PC-3 (cell line): ENCODE measurements around the gene ACOT11. TPM values are rescaled to one million over a fixed set of nuclear protein-coding genes. Genes with fewer than 3 reads are reported as not detected.

Experiments
- ATAC-seq: fragments of 200-7000 bp; cut with Tn5 transposase; 2 replicates; pipeline ENCODE4 v1.9.1; 2020; ENCODE audit warnings: mild to moderate bottlenecking, moderate library complexity
- BruUV-seq: library from RNA; stranded (reverse); fragments of 400-500 nt; replicated peaks from 2 replicates; lab custom pipeline; 2021; lab: Mats Ljungman, UMichigan
- CTCF ChIA-PET: fragments of 300-600 bp; sonication (Branson Sonifier 250); formaldehyde crosslinking; loops from one replicate; lab custom pipeline; 2022; ENCODE audit warnings: antibody characterized with exemption; lab: Charles Lee
- POLR2A ChIA-PET: fragments of 300-600 bp; sonication (Branson Sonifier 250); formaldehyde crosslinking; loops from one replicate; lab custom pipeline; 2022; ENCODE audit warnings: antibody characterized with exemption; ENCODE audit not compliant: unreplicated experiment; lab: Charles Lee
- DNase-seq: peaks from one replicate; pipeline ENCODE4 v3.0.0-alpha.2; 2015
- H2AFZ ChIP-seq: fragments of 300-600 bp; sonication (generic); 2 replicates; pipeline ENCODE4 v1.6.0; 2016; ENCODE audit warnings: antibody characterized with exemption, low read length
- H3F3A ChIP-seq: fragments of 300-600 bp; sonication (generic); one replicate; pipeline ENCODE4 v1.6.0; 2017; ENCODE audit warnings: antibody characterized with exemption, low read length, control low read depth, mild to moderate bottlenecking; ENCODE audit not compliant: unreplicated experiment
- H3K27ac ChIP-seq: fragments of 300-600 bp; sonication (generic); 2 replicates; pipeline ENCODE4 v1.5.1; 2016; ENCODE audit warnings: mild to moderate bottlenecking, low read length
- H3K27me3 ChIP-seq: fragments of 300-600 bp; sonication (generic); 2 replicates; pipeline ENCODE4 v1.6.1; 2016; ENCODE audit warnings: low read length, mixed read lengths
- H3K36me3 ChIP-seq: fragments of 300-600 bp; sonication (generic); 2 replicates; pipeline ENCODE4 v1.6.1; 2016; ENCODE audit warnings: low read depth, mixed run types, low read length, mixed read lengths
- H3K4me1 ChIP-seq: fragments of 300-600 bp; sonication (generic); 2 replicates; pipeline ENCODE4 v1.5.1; 2016; ENCODE audit warnings: low read length; ENCODE audit not compliant: insufficient read depth
- H3K4me2 ChIP-seq: fragments of 300-600 bp; sonication (generic); 2 replicates; pipeline ENCODE4 v1.6.0; 2016; ENCODE audit warnings: low read length
- H3K4me3 ChIP-seq: fragments of 300-600 bp; sonication (generic); 2 replicates; pipeline ENCODE4 v1.5.1; 2016; ENCODE audit warnings: mild to moderate bottlenecking, low read length, mixed read lengths
- H3K79me2 ChIP-seq: fragments of 300-600 bp; sonication (generic); 2 replicates; pipeline ENCODE4 v1.6.1; 2017; ENCODE audit warnings: low read length, mixed read lengths
- H3K9ac ChIP-seq: fragments of 300-600 bp; sonication (generic); 2 replicates; pipeline ENCODE4 v1.6.0; 2016; ENCODE audit warnings: mild to moderate bottlenecking, low read length
- H3K9me2 ChIP-seq: fragments of 300-600 bp; sonication (generic); replicated peaks from 2 replicates; pipeline ENCODE4 v1.6.1; 2016; ENCODE audit warnings: mixed run types, low read length, mixed read lengths
- H3K9me3 ChIP-seq: fragments of 300-600 bp; sonication (generic); 2 replicates; pipeline ENCODE4 v1.6.1; 2016; ENCODE audit warnings: low read length, mixed read lengths
- H4K20me1 ChIP-seq: fragments of 300-600 bp; sonication (generic); 2 replicates; pipeline ENCODE4 v1.6.1; 2016; ENCODE audit warnings: low read length, mixed read lengths
- CTCF ChIP-seq: fragments of 300-600 bp; sonication (generic); conservative IDR thresholded peaks from 2 replicates; pipeline ENCODE4 v1.5.1; 2017; ENCODE audit warnings: antibody characterized with exemption, low read depth, mild to moderate bottlenecking, low read length
- EZH2 ChIP-seq: fragments of 300-600 bp; sonication (generic); IDR thresholded peaks from one replicate; pipeline ENCODE4 v1.6.1; 2017; ENCODE audit warnings: antibody characterized with exemption, mild to moderate bottlenecking, low read length; ENCODE audit not compliant: unreplicated experiment
- EZH2phosphoT487 ChIP-seq: fragments of 300-600 bp; sonication (generic); IDR thresholded peaks from 2 replicates; pipeline ENCODE4 v1.6.1; 2018; ENCODE audit warnings: mild to moderate bottlenecking, antibody characterized with exemption, low read length, borderline replicate concordance
- intact Hi-C: fragments of 100-400 bp; cut with micrococcal nuclease; formaldehyde crosslinking; loops from 2 replicates; pipeline ENCODE4 v1.9.0; 2023
- total RNA-seq: library from RNA; depleted of rRNA; stranded (reverse); fragments of >200 nt; gene quantifications from 2 replicates; pipeline ENCODE4 v1.2.3, GENCODE V29; 2014

ACOT11 gene
- total RNA-seq, 1 experiment from 2014 or later: 5.0 TPM

- TF ChIP-seq CTCF (no peak), EZH2phosphoT487 (no peak), EZH2 (no peak)
- no peaks in the 10 kb centered on the region for H3K36me3 ChIP-seq
- H3K27ac ChIP-seq: no peak overlapping the region
- no peak overlapping the region for H3K4me2 ChIP-seq
- no peaks in the 10 kb centered on the region for H3F3A ChIP-seq
- no peak for ATAC-seq
- ChIA-PET POLR2A (interaction anchor here (0.6 kb wide), 1 partner anchor 23 kb away, joined by 5 read pairs; no protein-coding TSS in a partner anchor), CTCF (no interaction called here)
- H3K4me3 ChIP-seq: no peak overlapping the region
- intact Hi-C loops: no loop called here
- no peaks in the 10 kb centered on the region for H3K9me3 ChIP-seq
- H3K79me2 ChIP-seq: no peaks in the 10 kb centered on the region
- H3K9ac ChIP-seq: no peak overlapping the region
- DNase-seq: no peak
- no TSS peak for BruUV-seq
- H4K20me1 ChIP-seq: no peaks in the 10 kb centered on the region
- H3K27me3 ChIP-seq: peaks cover 23% of the 10 kb centered on the region; the same call in 1 of the 2 replicates
- no peaks in the 10 kb centered on the region for H3K9me2 ChIP-seq
- no peaks in the 10 kb centered on the region for H3K4me1 ChIP-seq
- no peak overlapping the region for H2AFZ ChIP-seq
These were observed 104.1 kb downstream of the ACOT11 start for GRCh38 chr1:54652168-54652567.

- Histone ChIP-seq H3K79me2 (no peaks in the 10 kb centered on the region), H3K4me2 (no peak overlapping the region), H4K20me1 (no peaks in the 10 kb centered on the region), H3K4me3 (no peak overlapping the region), H3K9me2 (no peaks in the 10 kb centered on the region), H3F3A (no peaks in the 10 kb centered on the region), H2AFZ (no peak overlapping the region), H3K9ac (no peak overlapping the region), H3K27ac (no peak overlapping the region), H3K4me1 (no peaks in the 10 kb centered on the region), H3K36me3 (no peaks in the 10 kb centered on the region), H3K9me3 (no peaks in the 10 kb centered on the region), H3K27me3 (peaks cover 23% of the 10 kb centered on the region; the same call in 1 of the 2 replicates)
- BruUV-seq: no TSS peak
- CTCF ChIA-PET: no interaction called here
- DNase-seq (no peak), ATAC-seq (no peak)
- POLR2A ChIA-PET: no interaction called here
- intact Hi-C loops: no loop called here
- TF ChIP-seq EZH2phosphoT487: no peak
- no peak for TF ChIP-seq EZH2
- TF ChIP-seq CTCF: no peak
These were observed 105.0 kb downstream of the ACOT11 start for GRCh38 chr1:54653036-54653435.

- no peaks in the 10 kb centered on the region for H3K36me3 ChIP-seq
- no TSS peak for BruUV-seq
- no peaks in the 10 kb centered on the region for H3F3A ChIP-seq
- no peaks in the 10 kb centered on the region for H3K79me2 ChIP-seq
- ChIA-PET POLR2A (interaction anchor here (0.5 kb wide), 1 partner anchor 1830 kb away, joined by 3 read pairs; no protein-coding TSS in a partner anchor), CTCF (no interaction called here)
- no peak overlapping the region for H3K9ac ChIP-seq
- H3K27ac ChIP-seq: no peak overlapping the region
- ATAC-seq (no peak), DNase-seq (no peak)
- H3K27me3 ChIP-seq: no peaks in the 10 kb centered on the region
- H4K20me1 ChIP-seq: no peaks in the 10 kb centered on the region
- H3K4me3 ChIP-seq: no peak overlapping the region
- intact Hi-C loops: no loop called here
- H3K4me1 ChIP-seq: no peaks in the 10 kb centered on the region
- no peaks in the 10 kb centered on the region for H3K9me3 ChIP-seq
- no peak overlapping the region for H3K4me2 ChIP-seq
- H2AFZ ChIP-seq: no peak overlapping the region
- no peaks in the 10 kb centered on the region for H3K9me2 ChIP-seq
- TF ChIP-seq EZH2phosphoT487 (no peak), EZH2 (no peak), CTCF (no peak)
These were observed 110.3 kb downstream of the ACOT11 start for GRCh38 chr1:54658164-54658913.
